ENCODE results near the gene ATRN.

ATRN gene

DNA sequence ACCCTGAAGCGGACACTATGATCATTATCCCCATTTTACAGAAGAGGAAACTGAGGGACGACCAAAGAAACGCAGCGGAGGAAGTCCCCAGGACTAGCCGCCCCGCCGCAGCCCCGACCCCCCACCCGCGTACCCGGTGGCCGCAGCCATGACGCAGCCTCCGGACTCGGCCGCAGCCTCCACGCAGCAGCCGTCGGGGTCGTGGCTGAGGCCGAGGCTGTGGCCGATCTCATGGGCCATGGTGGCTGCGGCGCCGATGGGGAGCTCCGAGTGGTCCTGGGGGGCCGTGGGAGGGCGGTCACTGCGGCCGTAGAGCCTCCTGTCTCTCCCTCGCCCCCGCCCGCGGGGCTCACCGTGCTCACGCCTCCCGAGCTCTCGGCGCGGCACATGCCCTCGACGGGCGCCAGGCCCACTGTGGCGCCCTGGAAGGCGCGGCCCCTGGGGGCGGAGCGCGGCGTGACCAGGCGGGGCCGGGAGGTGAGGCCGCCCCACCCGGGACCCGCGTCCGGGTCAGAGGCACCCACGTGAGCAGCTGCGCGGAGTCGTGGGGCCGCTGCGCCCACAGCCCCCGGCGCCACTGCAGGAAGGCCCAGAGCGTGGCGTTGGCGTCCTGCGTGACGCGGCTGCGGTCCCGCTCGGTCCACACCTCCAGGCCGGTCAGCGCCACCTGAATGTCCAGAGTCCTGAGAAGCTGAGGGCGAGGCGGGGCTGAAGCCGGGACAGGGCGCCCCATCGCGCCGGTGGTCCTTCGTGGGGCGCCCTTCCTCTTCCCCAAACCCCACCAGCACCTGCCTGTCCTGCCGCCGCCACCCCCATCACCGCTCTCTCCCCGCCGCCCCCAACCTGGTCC, 202.6 kb downstream of the ATRN start:
- H3K27me3 ChIP-seq (ENCODE audit: low read depth, low read length) = peaks cover 5% of the 10 kb centered on the region

DNA sequence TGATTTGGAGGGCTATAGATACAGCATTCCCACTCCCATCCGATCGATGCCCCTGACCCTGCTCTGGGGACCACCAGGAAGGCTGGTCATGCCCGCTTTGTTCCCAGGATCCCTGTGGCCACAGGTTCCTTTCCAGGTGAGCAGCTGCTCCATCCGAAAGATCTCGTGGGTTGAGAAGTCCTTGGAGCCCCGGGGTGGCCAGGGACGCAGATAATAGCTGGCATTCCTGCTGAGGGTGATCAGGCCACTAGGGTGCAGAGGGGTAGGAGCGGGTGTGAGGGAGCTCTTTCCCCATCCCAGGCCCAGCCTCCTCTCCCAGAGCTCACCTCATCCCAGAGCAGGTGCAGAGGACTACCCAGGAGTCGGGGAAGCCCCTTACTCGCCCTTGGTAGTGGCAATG, 203.6 kb downstream of the ATRN start:
- H3K36me3 ChIP-seq (ENCODE audit: control insufficient read depth in 1 of 2, insufficient read depth in 2 of 2, low read length in 2 of 2) = peaks cover 0 to 23% of the 10 kb centered on the region in 2 donors
- peaks cover 15 to 31% of the 10 kb centered on the region in 2 donors for H3K4me1 ChIP-seq (ENCODE audit: control insufficient read depth in 1 of 2, insufficient read depth in 2 of 2, low read length in 2 of 2)
- H3K9me3 ChIP-seq (ENCODE audit: control insufficient read depth in 1 of 2, low read length in 2 of 2) = no peaks in the 10 kb centered on the region
- no peak overlapping the region for H3K27ac ChIP-seq (ENCODE audit: low read length)
- no peak overlapping the region for H3K4me3 ChIP-seq (ENCODE audit: low read depth in 1 of 2, low read length in 2 of 2)
- peaks cover 5% of the 10 kb centered on the region for H3K27me3 ChIP-seq (ENCODE audit: low read depth, low read length)

More for the DNA sequence above, 202.6 kb downstream of the ATRN start:
- H3K27ac ChIP-seq (ENCODE audit: low read length) = no peak overlapping the region
- H3K4me1 ChIP-seq (ENCODE audit: control insufficient read depth in 1 of 2, insufficient read depth in 2 of 2, low read length in 2 of 2) = peaks cover 11 to 23% of the 10 kb centered on the region in 2 donors
- no peak overlapping the region for H3K4me3 ChIP-seq (ENCODE audit: low read depth in 1 of 2, low read length in 2 of 2)
- no peaks in the 10 kb centered on the region for H3K9me3 ChIP-seq (ENCODE audit: control insufficient read depth in 1 of 2, low read length in 2 of 2)
- peaks cover 0 to 25% of the 10 kb centered on the region in 2 donors for H3K36me3 ChIP-seq (ENCODE audit: control insufficient read depth in 1 of 2, insufficient read depth in 2 of 2, low read length in 2 of 2)

DNA sequence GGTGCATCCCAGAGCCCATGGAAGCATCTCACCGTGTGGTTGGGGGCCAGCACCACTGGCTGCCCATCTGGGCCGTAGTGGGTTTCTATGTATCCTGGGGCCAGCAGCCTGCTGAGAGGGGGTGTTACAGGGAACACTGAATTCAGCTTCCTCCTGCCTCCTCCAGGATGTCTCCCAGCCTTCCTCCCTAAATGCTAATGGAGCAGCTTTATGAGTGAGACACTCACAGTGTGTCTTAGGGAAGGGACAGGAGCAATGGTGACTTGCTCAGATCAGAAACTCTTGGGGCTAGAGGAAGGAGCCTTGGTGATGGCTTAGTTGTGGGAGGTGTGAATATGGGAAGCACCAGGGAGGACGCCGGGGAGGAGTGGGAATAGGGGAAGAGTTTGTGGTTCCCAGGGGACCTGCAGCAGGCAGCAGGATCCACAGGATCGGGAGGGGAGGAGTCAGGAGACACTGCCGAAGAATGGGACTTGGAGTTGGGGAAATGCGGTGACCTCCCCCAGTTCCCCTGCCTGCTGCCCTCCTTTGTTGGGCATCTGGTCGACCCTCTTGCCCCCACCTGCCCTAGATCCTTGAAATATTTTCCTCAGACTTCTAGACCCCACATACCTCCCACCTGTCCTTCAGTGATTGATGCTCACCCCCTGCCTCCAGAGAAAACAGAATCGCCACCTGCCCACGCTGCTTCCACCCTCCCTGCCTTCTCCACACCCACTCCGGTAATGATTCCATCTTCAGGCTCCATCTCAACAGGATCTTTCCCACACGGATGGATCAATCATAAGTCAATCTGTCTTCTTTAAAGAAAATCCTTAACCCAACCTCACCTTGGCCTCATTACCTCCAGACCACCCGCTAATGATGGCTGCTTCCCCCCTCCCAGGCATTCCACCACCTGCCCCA, 204.4 kb downstream of the ATRN start:
- peaks cover 15 to 39% of the 10 kb centered on the region in 2 donors for H3K4me1 ChIP-seq (ENCODE audit: control insufficient read depth in 1 of 2, insufficient read depth in 2 of 2, low read length in 2 of 2)
- no peak overlapping the region for H3K27ac ChIP-seq (ENCODE audit: low read length)
- no peaks in the 10 kb centered on the region for H3K9me3 ChIP-seq (ENCODE audit: control insufficient read depth in 1 of 2, low read length in 2 of 2)
- no peak overlapping the region for H3K4me3 ChIP-seq (ENCODE audit: low read depth in 1 of 2, low read length in 2 of 2)
- peaks cover 0 to 23% of the 10 kb centered on the region in 2 donors for H3K36me3 ChIP-seq (ENCODE audit: control insufficient read depth in 1 of 2, insufficient read depth in 2 of 2, low read length in 2 of 2)
- peaks cover 5% of the 10 kb centered on the region for H3K27me3 ChIP-seq (ENCODE audit: low read depth, low read length)

DNA sequence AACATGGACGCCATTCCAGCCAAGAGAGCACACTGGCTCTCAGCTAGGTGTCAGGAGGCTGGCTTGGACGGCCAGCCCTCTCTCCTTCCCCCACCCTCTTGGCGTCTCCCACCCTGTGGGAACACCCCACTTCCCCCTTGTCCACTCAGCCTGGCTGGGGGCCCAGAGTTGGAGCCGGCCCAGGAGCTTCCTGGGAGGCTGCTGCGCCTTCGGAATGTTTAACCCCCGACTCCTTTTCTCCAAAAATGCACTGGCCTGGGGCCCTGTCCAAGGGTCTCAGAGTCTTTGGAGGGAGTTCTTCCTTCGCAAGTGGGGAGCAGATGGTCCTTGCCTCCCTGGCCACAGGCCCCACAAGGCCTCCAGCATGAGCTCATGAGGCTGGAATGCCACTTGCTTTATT, 206.9 kb downstream of the ATRN start:
- H3K27ac ChIP-seq (ENCODE audit: low read length) = peak overlapping the region; percentile 23
- H3K4me3 ChIP-seq (ENCODE audit: low read depth in 1 of 2, low read length in 2 of 2) = no peak overlapping the region
- H3K9me3 ChIP-seq (ENCODE audit: control insufficient read depth in 1 of 2, low read length in 2 of 2) = no peaks in the 10 kb centered on the region
- H3K4me1 ChIP-seq (ENCODE audit: control insufficient read depth in 1 of 2, insufficient read depth in 2 of 2, low read length in 2 of 2) = peaks cover 15 to 47% of the 10 kb centered on the region in 2 donors
- H3K36me3 ChIP-seq (ENCODE audit: control insufficient read depth in 1 of 2, insufficient read depth in 2 of 2, low read length in 2 of 2) = peaks cover 0 to 13% of the 10 kb centered on the region in 2 donors
- no peaks in the 10 kb centered on the region for H3K27me3 ChIP-seq (ENCODE audit: low read depth, low read length)

DNA sequence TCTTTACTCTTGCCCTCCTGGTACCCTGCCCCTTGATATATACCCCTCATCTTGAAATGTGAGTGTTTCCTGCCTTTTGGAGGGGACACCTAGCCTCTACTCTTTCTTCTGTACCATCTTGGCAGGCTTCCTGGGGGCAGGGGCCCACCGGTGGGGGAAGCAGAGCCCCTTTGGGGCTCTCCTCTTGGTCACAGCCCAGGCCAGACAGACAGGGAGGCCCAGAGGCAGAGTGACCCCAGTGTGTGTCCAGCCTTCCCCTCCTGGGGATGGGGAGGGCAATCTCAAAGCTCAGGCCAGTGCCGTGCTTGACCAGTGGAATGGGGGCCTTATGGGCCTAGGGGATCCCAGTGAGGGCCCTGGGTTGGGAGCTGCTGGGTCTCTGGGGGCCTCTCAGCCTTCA, 207.4 kb downstream of the ATRN start:
- peaks cover 15 to 44% of the 10 kb centered on the region in 2 donors for H3K4me1 ChIP-seq (ENCODE audit: control insufficient read depth in 1 of 2, insufficient read depth in 2 of 2, low read length in 2 of 2)
- no peak overlapping the region for H3K4me3 ChIP-seq (ENCODE audit: low read depth in 1 of 2, low read length in 2 of 2)
- peaks cover 0 to 13% of the 10 kb centered on the region in 2 donors for H3K36me3 ChIP-seq (ENCODE audit: control insufficient read depth in 1 of 2, insufficient read depth in 2 of 2, low read length in 2 of 2)
- H3K9me3 ChIP-seq (ENCODE audit: control insufficient read depth in 1 of 2, low read length in 2 of 2) = no peaks in the 10 kb centered on the region
- H3K27me3 ChIP-seq (ENCODE audit: low read depth, low read length) = no peaks in the 10 kb centered on the region
- H3K27ac ChIP-seq (ENCODE audit: low read length) = peak overlapping the region; percentile 23

DNA sequence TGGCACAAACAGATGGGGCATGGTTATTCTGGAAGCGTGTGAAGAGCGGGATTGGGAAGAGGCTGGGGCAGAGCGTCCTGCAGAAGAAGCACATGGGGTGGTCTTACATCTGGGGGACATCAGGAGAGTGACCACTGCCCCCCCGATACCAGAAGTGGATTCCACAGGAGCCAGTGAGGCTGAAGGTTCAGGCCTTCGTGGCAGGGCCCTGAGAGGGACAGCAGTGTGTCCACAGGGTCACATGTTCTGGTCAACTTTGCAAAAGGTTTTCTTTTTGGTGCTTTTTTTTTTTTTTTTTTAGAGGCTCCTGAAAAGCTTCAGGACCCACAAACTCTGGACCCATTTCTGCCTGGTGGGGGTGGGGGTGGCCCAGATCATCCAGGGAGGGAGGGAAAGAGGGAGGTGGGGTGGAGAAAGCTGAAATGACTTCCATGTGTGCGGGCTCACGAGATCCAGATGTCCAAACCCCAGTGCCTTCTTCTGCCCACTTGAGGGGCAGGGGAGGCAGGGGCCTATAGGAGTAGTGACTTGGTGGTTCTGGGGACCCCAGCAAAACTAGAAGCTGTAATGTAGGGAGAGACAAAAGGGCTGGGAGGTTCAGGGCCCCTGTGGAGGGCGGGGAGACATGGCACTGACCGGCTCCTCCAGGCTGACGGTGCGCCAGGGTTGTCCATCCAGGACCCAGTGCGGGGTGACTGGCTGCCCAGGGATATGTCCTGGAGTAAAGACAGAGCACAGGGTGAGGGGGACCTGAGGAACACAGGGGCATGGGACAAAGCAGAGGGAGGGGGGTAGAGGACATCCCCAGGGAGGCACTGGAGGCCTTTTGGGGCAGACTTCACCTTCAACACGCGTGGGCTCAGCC, 208.3 kb downstream of the ATRN start:
- peaks cover 0 to 7% of the 10 kb centered on the region in 2 donors for H3K36me3 ChIP-seq (ENCODE audit: control insufficient read depth in 1 of 2, insufficient read depth in 2 of 2, low read length in 2 of 2)
- no peaks in the 10 kb centered on the region for H3K9me3 ChIP-seq (ENCODE audit: control insufficient read depth in 1 of 2, low read length in 2 of 2)
- peaks cover 15 to 44% of the 10 kb centered on the region in 2 donors for H3K4me1 ChIP-seq (ENCODE audit: control insufficient read depth in 1 of 2, insufficient read depth in 2 of 2, low read length in 2 of 2)
- H3K27ac ChIP-seq (ENCODE audit: low read length) = peak overlapping the region; percentile 76
- no peaks in the 10 kb centered on the region for H3K27me3 ChIP-seq (ENCODE audit: low read depth, low read length)
- H3K4me3 ChIP-seq (ENCODE audit: low read depth in 1 of 2, low read length in 2 of 2) = peak overlapping the region; percentile 57 to 75

DNA sequence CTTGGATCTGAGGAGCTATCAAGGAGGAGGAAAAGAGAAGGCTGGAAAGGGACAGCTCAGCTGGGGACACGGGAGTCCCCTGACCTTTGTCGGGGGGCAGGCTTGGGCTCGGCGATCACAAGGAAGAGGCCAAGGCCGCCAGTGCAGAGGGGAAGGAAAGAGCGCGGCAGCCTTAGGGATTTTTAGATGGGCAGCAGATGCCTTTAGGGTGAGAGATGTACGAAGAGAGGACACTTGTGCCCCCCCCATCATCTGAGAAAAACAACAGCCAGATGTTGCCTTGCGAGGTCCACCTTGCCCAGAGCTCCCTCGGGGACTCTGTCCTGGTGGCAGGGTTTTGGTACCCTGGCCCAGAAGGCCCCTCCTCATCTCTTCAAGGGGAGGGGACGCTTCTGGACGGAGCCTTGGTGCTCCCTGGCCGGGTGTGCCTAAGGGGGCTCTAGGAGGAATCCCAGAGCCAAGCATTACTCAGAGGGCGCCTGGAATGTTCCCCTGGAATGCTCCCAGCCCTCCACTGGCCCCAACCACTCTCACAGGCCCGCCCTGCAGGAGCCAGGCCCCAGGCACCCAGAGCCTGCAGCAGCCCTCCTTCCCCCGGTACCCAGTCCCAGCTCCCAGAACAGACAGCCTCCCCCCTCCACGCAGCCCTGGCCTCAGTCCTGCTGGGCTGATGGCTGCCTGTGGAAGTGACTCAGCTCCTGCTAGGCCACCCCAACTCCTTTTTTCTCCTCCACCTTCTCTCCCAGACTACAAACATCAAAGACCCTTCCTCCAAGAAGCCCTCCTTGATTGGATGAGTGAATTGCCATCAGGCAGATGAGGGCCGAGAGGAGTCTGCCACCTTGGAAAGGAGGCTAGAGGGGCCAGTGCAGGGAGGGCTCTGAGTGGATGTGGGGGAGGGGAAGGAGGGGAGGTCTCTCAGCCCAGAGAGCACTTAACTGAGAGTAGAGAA, 209.2 kb downstream of the ATRN start:
- Histone ChIP-seq H3K36me3 (ENCODE audit: control insufficient read depth in 1 of 2, insufficient read depth in 2 of 2, low read length in 2 of 2) (peaks cover 0 to under 1% of the 10 kb centered on the region in 2 donors), H3K27me3 (ENCODE audit: low read depth, low read length) (no peaks in the 10 kb centered on the region), H3K27ac (ENCODE audit: low read length) (peak overlapping the region; percentile 76), H3K4me3 (ENCODE audit: low read depth in 1 of 2, low read length in 2 of 2) (peak overlapping the region; percentile 57 to 75), H3K9me3 (ENCODE audit: control insufficient read depth in 1 of 2, low read length in 2 of 2) (no peaks in the 10 kb centered on the region), H3K4me1 (ENCODE audit: control insufficient read depth in 1 of 2, insufficient read depth in 2 of 2, low read length in 2 of 2) (peaks cover 15 to 44% of the 10 kb centered on the region in 2 donors)

DNA sequence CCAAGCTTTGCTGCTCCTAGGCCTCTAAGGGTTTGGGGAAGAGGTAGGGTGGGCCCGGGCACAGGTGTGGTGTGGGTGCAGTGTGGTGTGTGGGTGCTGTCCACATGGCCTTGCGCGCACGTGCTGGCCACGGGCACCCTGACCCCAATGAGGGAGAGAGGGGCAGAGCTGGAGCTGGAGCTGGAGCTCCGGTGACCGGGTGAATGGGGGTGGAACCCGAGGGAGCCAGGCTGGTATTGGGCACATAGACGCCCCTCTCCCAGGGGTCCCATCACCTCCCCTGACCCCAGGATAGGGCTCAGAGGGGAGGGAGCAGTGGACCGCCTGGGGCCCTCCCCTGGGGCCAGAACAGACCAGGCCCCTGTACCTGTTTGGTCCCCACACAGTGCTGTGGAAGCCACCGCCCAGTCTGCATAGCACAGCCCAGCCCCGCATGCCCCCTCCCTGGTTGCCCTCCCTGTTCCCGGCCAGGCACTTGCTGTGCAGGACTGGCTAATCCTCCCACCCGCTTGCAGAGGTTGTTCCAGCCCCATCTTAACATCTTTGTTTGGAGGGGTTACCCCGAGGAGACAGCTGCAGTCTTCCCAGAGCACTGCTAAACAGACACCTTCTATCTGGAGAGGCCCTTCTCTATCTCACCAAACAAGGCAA, 210.0 kb downstream of the ATRN start:
- no peaks in the 10 kb centered on the region for H3K27me3 ChIP-seq (ENCODE audit: low read depth, low read length)
- H3K27ac ChIP-seq (ENCODE audit: low read length) = peak overlapping the region; percentile 76
- no peaks in the 10 kb centered on the region for H3K9me3 ChIP-seq (ENCODE audit: control insufficient read depth in 1 of 2, low read length in 2 of 2)
- no peaks in the 10 kb centered on the region for H3K36me3 ChIP-seq (ENCODE audit: control insufficient read depth in 1 of 2, insufficient read depth in 2 of 2, low read length in 2 of 2)
- H3K4me1 ChIP-seq (ENCODE audit: control insufficient read depth in 1 of 2, insufficient read depth in 2 of 2, low read length in 2 of 2) = peaks cover 15 to 45% of the 10 kb centered on the region in 2 donors
- peak overlapping the region; percentile 57 to 75 for H3K4me3 ChIP-seq (ENCODE audit: low read depth in 1 of 2, low read length in 2 of 2)

DNA sequence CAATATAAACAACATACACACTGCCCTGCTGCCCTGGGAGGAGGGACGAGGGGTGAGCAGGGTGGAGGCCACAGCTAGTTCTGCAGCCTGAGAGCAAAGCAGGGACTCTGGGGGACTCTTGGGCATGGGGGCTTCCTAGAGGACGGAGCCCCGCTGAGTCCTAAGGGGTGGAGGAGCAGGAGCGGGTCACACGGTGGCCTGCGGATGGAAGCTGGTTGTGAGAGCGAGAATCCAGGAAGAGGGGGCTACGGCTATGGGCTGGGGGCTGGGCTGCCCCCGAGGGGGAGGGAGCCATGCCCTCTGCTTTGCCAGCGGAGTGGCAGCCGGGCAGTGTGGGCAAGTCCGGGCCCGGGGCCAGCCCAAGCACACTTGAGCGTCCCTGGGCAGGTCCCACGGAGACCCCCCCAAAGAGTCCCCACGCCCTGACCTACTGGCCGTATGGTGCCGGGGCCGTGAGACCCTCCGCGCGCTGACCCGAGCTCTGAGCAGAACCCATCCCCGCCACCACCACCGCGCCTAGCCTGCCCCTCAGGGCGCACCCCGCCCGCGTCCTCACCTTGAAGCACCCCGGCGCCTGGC, 210.6 kb downstream of the ATRN start:
- Histone ChIP-seq H3K4me3 (ENCODE audit: low read depth in 1 of 2, low read length in 2 of 2) (peak overlapping the region; percentile 57 to 75), H3K27me3 (ENCODE audit: low read depth, low read length) (no peaks in the 10 kb centered on the region), H3K9me3 (ENCODE audit: control insufficient read depth in 1 of 2, low read length in 2 of 2) (no peaks in the 10 kb centered on the region), H3K4me1 (ENCODE audit: control insufficient read depth in 1 of 2, insufficient read depth in 2 of 2, low read length in 2 of 2) (peaks cover 16 to 51% of the 10 kb centered on the region in 2 donors), H3K27ac (ENCODE audit: low read length) (peak overlapping the region; percentile 76), H3K36me3 (ENCODE audit: control insufficient read depth in 1 of 2, insufficient read depth in 2 of 2, low read length in 2 of 2) (no peaks in the 10 kb centered on the region)

Data from muscle layer of duodenum (tissue), 2 donors.